ENCODE results near the gene IDE.

GRCh38 chr10:92569071-92569470 lies 4.8 kb downstream of the IDE start:
- TF ChIP-seq CTCF (IDR thresholded peaks at IDR 0.05 in 4 of 5, conservative IDR thresholded peaks at IDR 0.05 in 1 of 5) (no peak), POLR2A (IDR thresholded peaks at IDR 0.05) (no peak)
